GM10266 (cell line): ENCODE results near the gene PTPN1.

Experiments
- DNase-seq: peaks from one replicate; pipeline ENCODE4 v3.0.0; 2012; ENCODE audit errors: extremely low spot score
- CTCF ChIP-seq: IDR thresholded peaks from 2 replicates; pipeline ENCODE4 v1.5.1; 2012; ENCODE audit warnings: mild to moderate bottlenecking, low read depth; ENCODE audit not compliant: control insufficient read depth, insufficient read depth; ENCODE audit errors: missing control alignments

The PTPN1 gene

GRCh38 chr20:50630578-50631263, 120.5 kb downstream of the PTPN1 start:
- no peak for DNase-seq
- TF ChIP-seq CTCF = no peak

GRCh38 chr20:50632236-50632635, 122.1 kb downstream of the PTPN1 start:
- DNase-seq = no peak
- TF ChIP-seq CTCF = no peak

DNA sequence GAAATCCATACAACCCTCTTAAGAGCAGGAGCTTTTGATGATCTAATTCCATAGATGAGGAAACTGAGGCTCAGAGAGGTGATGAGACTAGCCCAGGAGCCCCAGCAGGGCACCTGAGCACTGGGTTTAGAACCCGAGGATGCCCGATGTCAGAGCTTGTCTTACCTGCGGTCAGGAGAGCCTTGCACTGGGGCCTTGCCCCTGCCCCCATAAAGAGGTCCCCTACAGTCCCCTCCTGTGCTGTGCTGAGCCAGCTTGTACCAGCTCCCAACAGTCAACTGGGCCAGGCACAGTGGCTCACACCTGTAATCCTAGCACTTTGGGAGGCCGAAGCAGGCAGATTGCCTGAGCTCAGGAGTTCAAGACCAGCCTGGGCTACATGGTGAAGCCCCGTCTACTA, 122.5 kb downstream of the PTPN1 start:
- no peak for TF ChIP-seq CTCF
- no peak for DNase-seq

DNA sequence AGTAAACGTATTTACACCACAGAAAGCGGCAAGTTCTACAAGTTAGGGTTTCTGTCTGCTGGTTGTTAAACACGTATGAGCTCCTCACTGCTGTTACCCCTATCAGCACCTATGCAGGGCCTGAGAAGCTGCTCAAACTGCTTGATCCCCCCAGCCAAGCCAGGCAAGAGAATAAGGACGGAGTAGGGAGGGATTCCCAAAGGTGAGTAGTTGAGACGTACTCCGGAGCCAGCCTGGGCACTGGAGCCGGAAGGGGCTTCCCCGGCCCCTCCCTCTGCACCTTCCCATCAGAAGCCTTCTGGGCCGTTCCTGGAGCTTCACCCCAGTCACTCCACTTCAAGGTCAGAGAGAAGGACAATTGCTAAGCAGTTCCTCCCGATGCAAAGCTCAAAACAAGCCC, 123.2 kb downstream of the PTPN1 start:
- DNase-seq = no peak
- TF ChIP-seq CTCF = no peak

DNA sequence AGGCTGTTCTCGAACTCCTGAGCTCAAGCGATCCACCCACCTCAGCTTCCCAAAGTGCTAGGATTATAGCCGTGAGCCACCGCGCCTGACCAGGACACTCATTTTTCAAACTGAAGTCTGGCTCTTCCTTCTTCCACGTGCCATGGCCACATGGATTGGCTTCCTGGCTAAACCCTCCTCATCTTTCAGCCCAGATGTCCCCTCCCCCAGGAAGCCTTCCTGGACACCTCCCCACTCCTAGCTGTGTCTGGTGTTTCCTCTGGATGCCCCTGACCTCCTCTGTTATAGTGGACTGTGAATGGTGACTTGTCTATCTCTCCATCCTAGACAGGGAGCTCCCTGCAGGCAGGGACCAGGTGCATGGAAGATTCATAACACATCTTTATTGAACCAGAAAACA, 124.0 kb downstream of the PTPN1 start:
- no peak for TF ChIP-seq CTCF
- no peak for DNase-seq
